ENCODE measurements around the gene ZYG11A.

DNA sequence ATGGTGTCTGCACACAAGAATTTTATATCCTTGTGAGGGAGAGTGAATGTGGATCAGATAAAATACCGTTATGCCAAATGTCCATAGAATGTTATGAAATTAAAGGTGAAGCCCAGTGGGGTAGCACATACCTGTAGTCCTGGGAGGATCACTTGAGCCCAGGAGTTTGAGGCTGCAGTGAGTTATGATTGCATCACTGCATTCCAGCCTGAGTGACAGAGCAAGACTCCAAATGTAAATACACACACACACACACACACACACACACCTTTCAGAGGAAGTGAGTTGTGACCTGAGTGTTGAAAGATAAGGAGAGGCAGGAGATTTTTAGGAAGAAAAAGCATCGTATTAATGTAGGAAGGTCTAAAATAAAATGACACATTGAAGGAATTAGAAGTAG is 28.1 kb upstream of the ZYG11A start:
- TF ChIP-seq POLR2A (IDR thresholded peaks at IDR 0.05) (no peak), POLR2AphosphoS5 (IDR thresholded peaks at IDR 0.05) (no peak)
- TF ChIP-seq, protein P1, sequence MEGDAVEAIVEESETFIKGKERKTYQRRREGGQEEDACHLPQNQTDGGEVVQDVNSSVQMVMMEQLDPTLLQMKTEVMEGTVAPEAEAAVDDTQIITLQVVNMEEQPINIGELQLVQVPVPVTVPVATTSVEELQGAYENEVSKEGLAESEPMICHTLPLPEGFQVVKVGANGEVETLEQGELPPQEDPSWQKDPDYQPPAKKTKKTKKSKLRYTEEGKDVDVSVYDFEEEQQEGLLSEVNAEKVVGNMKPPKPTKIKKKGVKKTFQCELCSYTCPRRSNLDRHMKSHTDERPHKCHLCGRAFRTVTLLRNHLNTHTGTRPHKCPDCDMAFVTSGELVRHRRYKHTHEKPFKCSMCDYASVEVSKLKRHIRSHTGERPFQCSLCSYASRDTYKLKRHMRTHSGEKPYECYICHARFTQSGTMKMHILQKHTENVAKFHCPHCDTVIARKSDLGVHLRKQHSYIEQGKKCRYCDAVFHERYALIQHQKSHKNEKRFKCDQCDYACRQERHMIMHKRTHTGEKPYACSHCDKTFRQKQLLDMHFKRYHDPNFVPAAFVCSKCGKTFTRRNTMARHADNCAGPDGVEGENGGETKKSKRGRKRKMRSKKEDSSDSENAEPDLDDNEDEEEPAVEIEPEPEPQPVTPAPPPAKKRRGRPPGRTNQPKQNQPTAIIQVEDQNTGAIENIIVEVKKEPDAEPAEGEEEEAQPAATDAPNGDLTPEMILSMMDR (IDR thresholded peaks at IDR 0.05), result no peak

All from prostate gland (tissue), 2 donors.